ENCODE data around the gene NOL9. TPM values are rescaled to one million over a fixed set of nuclear protein-coding genes. Genes with fewer than 3 reads are reported as not detected.

Gene NOL9
- total RNA-seq, 1 donor from 2014 or later: 49.5 TPM

- Mint-ChIP-seq H3K36me3 (ENCODE audit: insufficient read depth) (peaks cover 24% of the 10 kb centered on the region), H3K27ac (no peak overlapping the region), H3K4me1 (ENCODE audit: low read depth) (no peaks in the 10 kb centered on the region), H3K27me3 (no peaks in the 10 kb centered on the region), H3K9me3 (ENCODE audit: low read depth) (no peaks in the 10 kb centered on the region), H3K4me3 (ENCODE audit: low read depth) (no peak overlapping the region)
- TF ChIP-seq CTCF (IDR thresholded peaks at IDR 0.05; ENCODE audit: unreplicated experiment): no peak
- DNase-seq (ENCODE audit: low spot score, unreplicated experiment): no peak
These were observed 25.8 kb downstream of the NOL9 start for GRCh38 chr1:6528492-6528891.

GRCh38 chr1:6526316-6526715, 28.0 kb downstream of the NOL9 start:
- no peak overlapping the region for H3K4me3 Mint-ChIP-seq (ENCODE audit: low read depth)
- H3K4me1 Mint-ChIP-seq (ENCODE audit: low read depth): no peaks in the 10 kb centered on the region
- no peaks in the 10 kb centered on the region for H3K27me3 Mint-ChIP-seq
- H3K27ac Mint-ChIP-seq: no peak overlapping the region
- no peak for DNase-seq (ENCODE audit: low spot score, unreplicated experiment)
- no peak for TF ChIP-seq CTCF (IDR thresholded peaks at IDR 0.05; ENCODE audit: unreplicated experiment)
- no peaks in the 10 kb centered on the region for H3K9me3 Mint-ChIP-seq (ENCODE audit: low read depth)
- peaks cover 18% of the 10 kb centered on the region for H3K36me3 Mint-ChIP-seq (ENCODE audit: insufficient read depth)

DNA sequence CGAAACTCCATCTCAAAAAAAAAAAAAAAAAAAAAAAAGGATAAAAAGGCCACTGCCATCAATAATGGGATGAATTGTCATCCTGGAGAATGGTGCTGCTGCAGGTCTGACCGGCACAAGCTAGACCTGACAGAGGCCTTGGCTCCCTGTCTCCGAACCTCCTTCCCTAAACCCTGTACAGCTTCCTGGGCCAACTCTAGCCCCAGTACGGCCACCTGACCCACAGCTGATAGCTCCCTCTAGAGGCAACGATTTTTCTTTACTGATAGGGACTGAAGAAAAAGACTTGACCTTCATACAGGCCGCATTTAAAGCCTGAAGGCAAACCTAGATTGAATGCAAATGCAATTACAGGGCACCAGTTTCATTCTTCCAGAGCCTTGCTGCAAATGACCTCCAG, 30.7 kb downstream of the NOL9 start:
- Mint-ChIP-seq H3K4me1 (ENCODE audit: low read depth) (peaks cover 3% of the 10 kb centered on the region), H3K36me3 (ENCODE audit: insufficient read depth) (peaks cover 15% of the 10 kb centered on the region), H3K27me3 (no peaks in the 10 kb centered on the region), H3K9me3 (ENCODE audit: low read depth) (no peaks in the 10 kb centered on the region), H3K27ac (no peak overlapping the region), H3K4me3 (ENCODE audit: low read depth) (no peak overlapping the region)
- no peak for DNase-seq (ENCODE audit: low spot score, unreplicated experiment)
- peak; percentile 51 for TF ChIP-seq CTCF (IDR thresholded peaks at IDR 0.05; ENCODE audit: unreplicated experiment)

DNA sequence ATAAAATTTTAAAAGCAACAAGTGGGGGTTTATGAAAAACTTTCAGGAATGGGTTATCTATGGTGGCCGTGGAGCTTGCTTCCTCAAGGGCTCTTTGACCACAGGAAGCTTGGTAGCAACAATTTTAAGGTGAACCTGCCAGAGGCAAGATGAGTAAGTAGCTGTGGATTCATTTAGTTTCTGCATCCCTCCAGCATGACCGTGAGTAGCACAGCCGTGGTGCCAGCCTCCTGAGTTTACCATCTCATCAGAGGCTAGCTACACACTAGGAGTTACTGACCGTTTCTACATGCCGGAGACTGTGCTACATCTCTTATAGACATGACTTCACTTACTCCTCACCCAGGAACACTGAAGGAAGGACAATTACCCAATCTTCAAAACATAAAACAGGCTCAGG, 32.8 kb downstream of the NOL9 start:
- H3K27ac Mint-ChIP-seq: no peak overlapping the region
- H3K36me3 Mint-ChIP-seq (ENCODE audit: insufficient read depth): peaks cover 8% of the 10 kb centered on the region
- peaks cover 3% of the 10 kb centered on the region for H3K4me1 Mint-ChIP-seq (ENCODE audit: low read depth)
- DNase-seq (ENCODE audit: low spot score, unreplicated experiment): no peak
- no peak overlapping the region for H3K4me3 Mint-ChIP-seq (ENCODE audit: low read depth)
- H3K9me3 Mint-ChIP-seq (ENCODE audit: low read depth): no peaks in the 10 kb centered on the region
- H3K27me3 Mint-ChIP-seq: no peaks in the 10 kb centered on the region
- TF ChIP-seq CTCF (IDR thresholded peaks at IDR 0.05; ENCODE audit: unreplicated experiment): no peak

- Mint-ChIP-seq H3K9me3 (ENCODE audit: low read depth) (no peaks in the 10 kb centered on the region), H3K27me3 (no peaks in the 10 kb centered on the region), H3K27ac (peak overlapping the region; percentile 52), H3K4me1 (ENCODE audit: low read depth) (peaks cover 3% of the 10 kb centered on the region), H3K36me3 (ENCODE audit: insufficient read depth) (peaks cover 5% of the 10 kb centered on the region), H3K4me3 (ENCODE audit: low read depth) (no peak overlapping the region)
- no peak for TF ChIP-seq CTCF (IDR thresholded peaks at IDR 0.05; ENCODE audit: unreplicated experiment)
- DNase-seq (ENCODE audit: low spot score, unreplicated experiment): no peak
These were observed 34.2 kb downstream of the NOL9 start for GRCh38 chr1:6519935-6520671.
